SK-N-SH (cell line): Measurements from ENCODE around the gene TCEA3. TPM values are rescaled to one million over a fixed set of nuclear protein-coding genes. Genes with fewer than 3 reads are reported as not detected.
"Not testable (repeated sequence)": the region's sequence is repeated elsewhere in the genome, so short reads cannot be mapped to it uniquely, and the experiment has no call there.

Experiments
- CTCF ChIA-PET: fragments of 300-600, 350-600 bp; formaldehyde crosslinking; extraction: SDS; loops from one replicate; lab custom pipeline; 2021; lab: Yijun Ruan, JAX
- POLR2A ChIA-PET: fragments of 350-600 bp; sonication (Branson Sonifier 250); formaldehyde crosslinking; extraction: SDS; loops from one replicate; lab custom pipeline; 2020; ENCODE audit warnings: antibody characterized with exemption, inconsistent platforms; lab: Yijun Ruan, JAX
- DNase-seq: peaks from one replicate; pipeline ENCODE4 v3.0.0; 2012
- H2AFZ ChIP-seq: fragments of 200-600 bp; sonication (generic); 2 replicates; pipeline ENCODE4 v1.8.1; 2016; ENCODE audit warnings: antibody characterized with exemption, mild to moderate bottlenecking, low read depth
- H3F3A ChIP-seq: fragments of 200-600 bp; sonication (generic); replicated peaks from 2 replicates; pipeline ENCODE3; 2016; ENCODE audit warnings: antibody characterized with exemption, mild to moderate bottlenecking; ENCODE audit not compliant: insufficient read depth
- H3K27ac ChIP-seq, 2 experiments: fragments of 200-500 bp in 1 of 2; fragments of 200-600 bp in 1 of 2; sonication (Bioruptor generic) in 1 of 2; sonication (generic), shearing (Covaris generic) in 1 of 2; 2 replicates each; pipeline versions ENCODE4 v1.5.1 to v1.6.1; 2014 to 2016; ENCODE audit warnings: low read depth in 2 of 2, inconsistent platforms in 1 of 2, low read length in 1 of 2, mild to moderate bottlenecking in 1 of 2, mixed read lengths in 1 of 2
- H3K27me3 ChIP-seq: fragments of 200-600 bp; sonication (generic), shearing (Covaris generic); 2 replicates; pipeline ENCODE4 v1.6.1; 2016; ENCODE audit warnings: mixed run types; ENCODE audit not compliant: insufficient read depth
- H3K36me3 ChIP-seq, 2 experiments: fragments of 200-500 bp in 1 of 2; fragments of 200-600 bp in 1 of 2; sonication (Bioruptor generic) in 1 of 2; sonication (generic) in 1 of 2; replicated peaks in 1 of 2; 2 replicates each; pipeline versions ENCODE3 to v1.5.1; 2014 to 2016; ENCODE audit warnings: low read length in 1 of 2, mild to moderate bottlenecking in 1 of 2; ENCODE audit not compliant: insufficient read depth in 2 of 2, control insufficient read depth in 1 of 2
- H3K4me1 ChIP-seq, 2 experiments: fragments of 200-500 bp in 1 of 2; fragments of 200-600 bp in 1 of 2; sonication (Bioruptor generic) in 1 of 2; sonication (generic), shearing (Covaris generic) in 1 of 2; 2 replicates each; pipeline versions ENCODE4 v1.5.1 to v1.6.1; 2014 to 2016; ENCODE audit warnings: low read depth in 1 of 2, low read length in 1 of 2, mixed run types in 1 of 2; ENCODE audit not compliant: insufficient read depth in 2 of 2, control insufficient read depth in 1 of 2
- H3K4me2 ChIP-seq: fragments of 200-600 bp; sonication (generic), shearing (Covaris generic); 2 replicates; pipeline ENCODE4 v1.6.1; 2017; ENCODE audit warnings: mixed run types
- H3K4me3 ChIP-seq, 2 experiments: fragments of 200-500 bp in 1 of 2; fragments of 200-600 bp in 1 of 2; sonication (Bioruptor generic) in 1 of 2; sonication (generic), shearing (Covaris generic) in 1 of 2; 2 replicates each; pipeline versions ENCODE4 v1.5.1 to v1.8.1; 2014 to 2016; ENCODE audit warnings: low read depth in 2 of 2, inconsistent platforms in 1 of 2, low read length in 1 of 2, mild to moderate bottlenecking in 1 of 2, mixed read lengths in 1 of 2, moderate library complexity in 1 of 2
- H3K79me2 ChIP-seq: fragments of 200-600 bp; sonication (generic); 2 replicates; pipeline ENCODE4 v1.8.1; 2017; ENCODE audit warnings: mild to moderate bottlenecking; ENCODE audit not compliant: insufficient read depth
- H3K9ac ChIP-seq: fragments of 200-600 bp; sonication (generic); 2 replicates; pipeline ENCODE4 v1.6.1; 2017; ENCODE audit warnings: mixed run types
- H3K9me2 ChIP-seq: fragments of 200-600 bp; sonication (generic); 2 replicates; pipeline ENCODE4 v1.6.1; 2017; ENCODE audit warnings: mixed run types
- H3K9me3 ChIP-seq: fragments of 200-600 bp; sonication (generic); 2 replicates; pipeline ENCODE4 v1.6.1; 2017; ENCODE audit warnings: mixed run types, mild to moderate bottlenecking, moderate library complexity
- H4K20me1 ChIP-seq: fragments of 200-600 bp; sonication (generic); 2 replicates; pipeline ENCODE4 v1.6.1; 2017; ENCODE audit warnings: mild to moderate bottlenecking, mixed run types; ENCODE audit not compliant: insufficient read depth
- CTCF ChIP-seq: fragments of 200-600 bp; sonication (generic); IDR thresholded peaks from 2 replicates; pipeline ENCODE4 v1.6.1; 2017; ENCODE audit warnings: antibody characterized with exemption, mild to moderate bottlenecking, moderate library complexity
- EP300 ChIP-seq, 2 experiments: IDR thresholded peaks; 2 replicates each; pipeline versions ENCODE4 v1.4.0 to v1.6.1; 2012; ENCODE audit warnings: borderline replicate concordance in 1 of 2, low read depth in 1 of 2, low read length in 1 of 2
- EZH2phosphoT487 ChIP-seq: fragments of 200-600 bp; sonication (generic); IDR thresholded peaks from 2 replicates; pipeline ENCODE4 v1.6.1; 2017; ENCODE audit warnings: low read depth, mixed run types, mild to moderate bottlenecking, antibody characterized with exemption, moderate library complexity, borderline replicate concordance
- GABPA ChIP-seq: IDR thresholded peaks from 2 replicates; pipeline ENCODE4 v1.4.0; 2012; ENCODE audit warnings: low read depth, mild to moderate bottlenecking
- GATA2 ChIP-seq: sonication (generic); formaldehyde crosslinking; IDR thresholded peaks from 2 replicates; pipeline ENCODE4 v1.5.0; 2020; ENCODE audit warnings: mild to moderate bottlenecking, missing genetic modification reagents
- JUND ChIP-seq: IDR thresholded peaks from 2 replicates; pipeline ENCODE4 v1.4.0; 2012
- MEF2A ChIP-seq: IDR thresholded peaks from 2 replicates; pipeline ENCODE4 v1.4.0; 2012; ENCODE audit warnings: low read depth, borderline replicate concordance
- MXI1 ChIP-seq: IDR thresholded peaks from 2 replicates; pipeline ENCODE4 v1.6.1; 2012; ENCODE audit warnings: mild to moderate bottlenecking, low read depth, low read length, improper control_type of control experiment
- NFIC ChIP-seq: IDR thresholded peaks from 2 replicates; pipeline ENCODE4 v1.4.0; 2012; ENCODE audit warnings: borderline replicate concordance
- NRF1 ChIP-seq: IDR thresholded peaks from 2 replicates; pipeline ENCODE4 v1.6.1; 2012; ENCODE audit warnings: low read depth, mild to moderate bottlenecking, low read length
- POLR2AphosphoS5 ChIP-seq: IDR thresholded peaks from 2 replicates; pipeline ENCODE4 v1.6.1; 2012; ENCODE audit warnings: low read depth, low read length
- RAD21 ChIP-seq: IDR thresholded peaks from 2 replicates; pipeline ENCODE4 v1.6.1; 2012; ENCODE audit warnings: mild to moderate bottlenecking, low read length
- RCOR1 ChIP-seq: fragments of 150-350 bp; IDR thresholded peaks from 2 replicates; pipeline ENCODE4 v1.6.1; 2017; ENCODE audit warnings: antibody characterized with exemption, low read length
- RXRA ChIP-seq: IDR thresholded peaks from 2 replicates; pipeline ENCODE4 v1.4.0; 2012; ENCODE audit warnings: low read depth, mild to moderate bottlenecking, borderline replicate concordance
- SMC3 ChIP-seq: IDR thresholded peaks from 2 replicates; pipeline ENCODE4 v1.6.1; 2012; ENCODE audit warnings: low read depth, low read length, improper control_type of control experiment
- WGBS: methylation state at CpG from one replicate; pipeline ENCODE4 v1.1.6; 2017; ENCODE audit warnings: low lambda C conversion rate; 5-methylcytosine and 5-hydroxymethylcytosine counted together
- polyA plus RNA-seq, 3 experiments: library from polyadenylated mRNA; depleted of rRNA; stranded (reverse); fragments of >200 nt; gene quantifications; 2 replicates each; pipeline ENCODE4 v1.2.3, GENCODE V29; 2012
- TF ChIP-seq, protein P1 (sequence below): IDR thresholded peaks from 2 replicates; pipeline ENCODE4; 2012
- TF ChIP-seq, protein P2 (sequence below): IDR thresholded peaks from 2 replicates; pipeline ENCODE4 v1.6.1; 2012; ENCODE audit warnings: mild to moderate bottlenecking, low read depth, low read length, moderate library complexity
- TF ChIP-seq, protein P3 (sequence below): fragments of 150-350 bp; IDR thresholded peaks from 2 replicates; pipeline ENCODE4 v1.6.1; 2016; ENCODE audit warnings: mild to moderate bottlenecking, low read depth, low read length

The TCEA3 gene
- polyA plus RNA-seq, 1 of the 3 experiments (the other 2 are of a cell fraction) = 1.1 TPM

- WGBS = 63% methylated on average over 5 of the region's 5 CpGs
- H2AFZ ChIP-seq = no peak overlapping the region
- H3K4me2 ChIP-seq = no peak overlapping the region
- H3K27ac ChIP-seq = no peak overlapping the region
- H3K9ac ChIP-seq = no peak overlapping the region
- H3K27me3 ChIP-seq = no peaks in the 10 kb centered on the region
- no peaks in the 10 kb centered on the region for H3K9me2 ChIP-seq
- ChIA-PET CTCF (no interaction called here), POLR2A (no interaction called here)
- peaks cover 15% of the 10 kb centered on the region for H3F3A ChIP-seq
- no peaks in the 10 kb centered on the region for H3K36me3 ChIP-seq
- H4K20me1 ChIP-seq = no peaks in the 10 kb centered on the region
- no peaks in the 10 kb centered on the region for H3K9me3 ChIP-seq
- H3K79me2 ChIP-seq = no peaks in the 10 kb centered on the region
- no peak overlapping the region for H3K4me3 ChIP-seq
- TF ChIP-seq, protein P1, sequence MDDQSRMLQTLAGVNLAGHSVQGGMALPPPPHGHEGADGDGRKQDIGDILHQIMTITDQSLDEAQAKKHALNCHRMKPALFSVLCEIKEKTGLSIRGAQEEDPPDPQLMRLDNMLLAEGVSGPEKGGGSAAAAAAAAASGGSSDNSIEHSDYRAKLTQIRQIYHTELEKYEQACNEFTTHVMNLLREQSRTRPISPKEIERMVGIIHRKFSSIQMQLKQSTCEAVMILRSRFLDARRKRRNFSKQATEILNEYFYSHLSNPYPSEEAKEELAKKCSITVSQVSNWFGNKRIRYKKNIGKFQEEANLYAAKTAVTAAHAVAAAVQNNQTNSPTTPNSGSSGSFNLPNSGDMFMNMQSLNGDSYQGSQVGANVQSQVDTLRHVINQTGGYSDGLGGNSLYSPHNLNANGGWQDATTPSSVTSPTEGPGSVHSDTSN = no peak
- TF ChIP-seq RCOR1 = no peak
- TF ChIP-seq MXI1 = no peak
- TF ChIP-seq, protein P2, sequence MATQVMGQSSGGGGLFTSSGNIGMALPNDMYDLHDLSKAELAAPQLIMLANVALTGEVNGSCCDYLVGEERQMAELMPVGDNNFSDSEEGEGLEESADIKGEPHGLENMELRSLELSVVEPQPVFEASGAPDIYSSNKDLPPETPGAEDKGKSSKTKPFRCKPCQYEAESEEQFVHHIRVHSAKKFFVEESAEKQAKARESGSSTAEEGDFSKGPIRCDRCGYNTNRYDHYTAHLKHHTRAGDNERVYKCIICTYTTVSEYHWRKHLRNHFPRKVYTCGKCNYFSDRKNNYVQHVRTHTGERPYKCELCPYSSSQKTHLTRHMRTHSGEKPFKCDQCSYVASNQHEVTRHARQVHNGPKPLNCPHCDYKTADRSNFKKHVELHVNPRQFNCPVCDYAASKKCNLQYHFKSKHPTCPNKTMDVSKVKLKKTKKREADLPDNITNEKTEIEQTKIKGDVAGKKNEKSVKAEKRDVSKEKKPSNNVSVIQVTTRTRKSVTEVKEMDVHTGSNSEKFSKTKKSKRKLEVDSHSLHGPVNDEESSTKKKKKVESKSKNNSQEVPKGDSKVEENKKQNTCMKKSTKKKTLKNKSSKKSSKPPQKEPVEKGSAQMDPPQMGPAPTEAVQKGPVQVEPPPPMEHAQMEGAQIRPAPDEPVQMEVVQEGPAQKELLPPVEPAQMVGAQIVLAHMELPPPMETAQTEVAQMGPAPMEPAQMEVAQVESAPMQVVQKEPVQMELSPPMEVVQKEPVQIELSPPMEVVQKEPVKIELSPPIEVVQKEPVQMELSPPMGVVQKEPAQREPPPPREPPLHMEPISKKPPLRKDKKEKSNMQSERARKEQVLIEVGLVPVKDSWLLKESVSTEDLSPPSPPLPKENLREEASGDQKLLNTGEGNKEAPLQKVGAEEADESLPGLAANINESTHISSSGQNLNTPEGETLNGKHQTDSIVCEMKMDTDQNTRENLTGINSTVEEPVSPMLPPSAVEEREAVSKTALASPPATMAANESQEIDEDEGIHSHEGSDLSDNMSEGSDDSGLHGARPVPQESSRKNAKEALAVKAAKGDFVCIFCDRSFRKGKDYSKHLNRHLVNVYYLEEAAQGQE = no peak
- TF ChIP-seq NRF1 = no peak
- TF ChIP-seq JUND = no peak
- no peak for TF ChIP-seq GATA2 (CRISPR knock-in tag)
- no peak for TF ChIP-seq NFIC
- TF ChIP-seq GABPA = no peak
- TF ChIP-seq POLR2AphosphoS5 = no peak
- TF ChIP-seq EP300 (IDR thresholded peaks at IDR 0.05; ENCODE audit: borderline replicate concordance in 1 of 2, low read depth in 1 of 2, low read length in 1 of 2) = no peak
- no peak for TF ChIP-seq EZH2phosphoT487
- TF ChIP-seq, protein P3, sequence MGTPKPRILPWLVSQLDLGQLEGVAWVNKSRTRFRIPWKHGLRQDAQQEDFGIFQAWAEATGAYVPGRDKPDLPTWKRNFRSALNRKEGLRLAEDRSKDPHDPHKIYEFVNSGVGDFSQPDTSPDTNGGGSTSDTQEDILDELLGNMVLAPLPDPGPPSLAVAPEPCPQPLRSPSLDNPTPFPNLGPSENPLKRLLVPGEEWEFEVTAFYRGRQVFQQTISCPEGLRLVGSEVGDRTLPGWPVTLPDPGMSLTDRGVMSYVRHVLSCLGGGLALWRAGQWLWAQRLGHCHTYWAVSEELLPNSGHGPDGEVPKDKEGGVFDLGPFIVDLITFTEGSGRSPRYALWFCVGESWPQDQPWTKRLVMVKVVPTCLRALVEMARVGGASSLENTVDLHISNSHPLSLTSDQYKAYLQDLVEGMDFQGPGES = no peak
- no peak for TF ChIP-seq RXRA
- no peak for TF ChIP-seq CTCF
- no peak for TF ChIP-seq MEF2A
- no peak for TF ChIP-seq SMC3
- TF ChIP-seq RAD21 = no peak
- peaks cover 0 to 20% of the 10 kb centered on the region in 2 experiments; a peak in 3 of 4 replicates for H3K4me1 ChIP-seq
- no peak for DNase-seq
These were observed 43.8 kb downstream of the TCEA3 start for GRCh38 chr1:23380719-23381118.

DNA sequence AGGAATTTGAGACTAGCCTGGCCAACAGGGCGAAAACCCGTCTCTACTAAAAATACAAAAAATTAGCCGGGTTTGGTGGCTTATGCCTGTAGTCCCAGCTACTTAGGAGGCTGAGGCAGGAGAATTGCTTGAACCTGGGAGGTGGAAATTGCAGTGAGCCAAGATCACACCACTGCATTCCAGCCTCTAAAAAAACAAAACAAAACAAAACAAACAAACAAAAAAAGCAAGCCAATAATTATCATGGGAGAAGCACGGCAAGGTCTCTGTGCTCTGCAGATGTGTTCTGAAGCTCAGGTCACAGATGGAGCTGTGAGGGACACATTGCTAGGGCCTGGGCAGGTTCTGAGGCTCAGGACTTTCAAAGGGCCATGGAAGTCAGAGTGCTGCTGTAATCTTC is 44.3 kb downstream of the TCEA3 start:
- H3K9me2 ChIP-seq, H3K36me3 ChIP-seq, H3K27me3 ChIP-seq, POLR2A ChIA-PET, H3K9ac ChIP-seq, H2AFZ ChIP-seq, H4K20me1 ChIP-seq, CTCF ChIA-PET, H3K9me3 ChIP-seq, H3K4me3 ChIP-seq, H3K27ac ChIP-seq, DNase-seq, H3K79me2 ChIP-seq, H3K4me2 ChIP-seq: not testable (repeated sequence)
- H3F3A ChIP-seq = peaks cover 15% of the 10 kb centered on the region
- WGBS = 68% methylated on average over 4 of the region's 4 CpGs
- H3K4me1 ChIP-seq = peaks cover 0 to 16% of the 10 kb centered on the region in 2 experiments; a peak in 3 of 4 replicates
